Right lobe of liver (tissue), 4 donors: ENCODE results near the gene NT5C3B.

Experiments
- POLR2A ChIP-seq: fragments of 450-650 bp; IDR thresholded peaks from one replicate; pipeline ENCODE4 v1.6.1; 2017; ENCODE audit warnings: antibody characterized with exemption, mild to moderate bottlenecking
- TF ChIP-seq, protein P1 (sequence below), 4 donors: fragments of 200-600 bp in 3 of 4; fragments of 450-650 bp in 1 of 4; IDR thresholded peaks; one replicate each; pipeline versions ENCODE4 v1.5.1 to v1.8.0; 2016 to 2022; ENCODE audit warnings: antibody characterized with exemption in 4 of 4, mild to moderate bottlenecking in 2 of 4
- donor health status: DM: no; HTN: no; CAD: no.
- donor health status: DM: no; HTN: no; CAD: no.
- donor health status: DM: no; HTN: yes; CAD: no.

DNA sequence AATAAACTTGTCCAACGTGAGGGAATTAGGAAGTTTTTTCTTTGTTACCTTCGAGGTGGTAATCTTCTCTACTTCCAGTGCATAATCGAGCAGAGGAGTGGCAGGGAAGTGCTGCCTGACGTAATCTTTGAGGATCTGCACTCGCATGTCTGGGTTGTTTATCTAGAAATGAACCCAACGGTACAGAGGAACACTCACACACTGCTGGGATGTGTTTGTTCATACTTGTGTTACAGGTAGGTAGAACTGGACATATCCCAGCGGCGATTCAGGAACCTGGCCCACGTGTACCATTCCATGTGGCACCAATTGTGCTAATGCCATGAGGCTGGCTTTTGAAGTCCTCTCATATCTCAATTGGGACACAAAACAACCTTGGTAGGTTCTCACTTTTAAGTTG is 33.4 kb upstream of the NT5C3B start:
- TF ChIP-seq, protein P1, sequence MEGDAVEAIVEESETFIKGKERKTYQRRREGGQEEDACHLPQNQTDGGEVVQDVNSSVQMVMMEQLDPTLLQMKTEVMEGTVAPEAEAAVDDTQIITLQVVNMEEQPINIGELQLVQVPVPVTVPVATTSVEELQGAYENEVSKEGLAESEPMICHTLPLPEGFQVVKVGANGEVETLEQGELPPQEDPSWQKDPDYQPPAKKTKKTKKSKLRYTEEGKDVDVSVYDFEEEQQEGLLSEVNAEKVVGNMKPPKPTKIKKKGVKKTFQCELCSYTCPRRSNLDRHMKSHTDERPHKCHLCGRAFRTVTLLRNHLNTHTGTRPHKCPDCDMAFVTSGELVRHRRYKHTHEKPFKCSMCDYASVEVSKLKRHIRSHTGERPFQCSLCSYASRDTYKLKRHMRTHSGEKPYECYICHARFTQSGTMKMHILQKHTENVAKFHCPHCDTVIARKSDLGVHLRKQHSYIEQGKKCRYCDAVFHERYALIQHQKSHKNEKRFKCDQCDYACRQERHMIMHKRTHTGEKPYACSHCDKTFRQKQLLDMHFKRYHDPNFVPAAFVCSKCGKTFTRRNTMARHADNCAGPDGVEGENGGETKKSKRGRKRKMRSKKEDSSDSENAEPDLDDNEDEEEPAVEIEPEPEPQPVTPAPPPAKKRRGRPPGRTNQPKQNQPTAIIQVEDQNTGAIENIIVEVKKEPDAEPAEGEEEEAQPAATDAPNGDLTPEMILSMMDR (IDR thresholded peaks at IDR 0.05), result no peak
- no peak for TF ChIP-seq POLR2A
